ENCODE results near the gene MVB12B.

Gene MVB12B

GRCh38 chr9:126506361-126507317 is 180.0 kb downstream of the MVB12B start:
- DNase-seq (ENCODE audit: low read depth in 2 of 2) = no peak

GRCh38 chr9:126507318-126508109 is 180.9 kb downstream of the MVB12B start:
- DNase-seq (ENCODE audit: low read depth in 2 of 2) = no peak

- no peak for DNase-seq (ENCODE audit: low read depth in 2 of 2)
Observed at GRCh38 chr9:126508171-126508591, 181.6 kb downstream of the MVB12B start.

- no peak for DNase-seq (ENCODE audit: low read depth in 2 of 2)
Observed at GRCh38 chr9:126508928-126509327, 182.3 kb downstream of the MVB12B start.

- no peak for DNase-seq (ENCODE audit: low read depth in 2 of 2)
Observed at GRCh38 chr9:126509718-126510117, 183.1 kb downstream of the MVB12B start.

- DNase-seq (ENCODE audit: low read depth in 2 of 2) = no peak
Observed at GRCh38 chr9:126510564-126510963, 183.9 kb downstream of the MVB12B start.

GRCh38 chr9:126511411-126511810 is 184.8 kb downstream of the MVB12B start:
- no peak for DNase-seq (ENCODE audit: low read depth in 2 of 2)

- no peak for DNase-seq (ENCODE audit: low read depth in 2 of 2)
Observed at GRCh38 chr9:126513159-126514036, 186.8 kb downstream of the MVB12B start.

- peak; percentile 24 to 42 for DNase-seq (ENCODE audit: low read depth in 2 of 2)
Observed at GRCh38 chr9:126514037-126514821, 187.6 kb downstream of the MVB12B start.

GRCh38 chr9:126515001-126515872 is 188.6 kb downstream of the MVB12B start:
- no peak for DNase-seq (ENCODE audit: low read depth in 2 of 2)

- no peak for DNase-seq (ENCODE audit: low read depth in 2 of 2)
Observed at GRCh38 chr9:126515873-126516505, 189.4 kb downstream of the MVB12B start.

GRCh38 chr9:126516561-126516935 is 189.9 kb downstream of the MVB12B start:
- DNase-seq (ENCODE audit: low read depth in 2 of 2) = no peak

GRCh38 chr9:126516936-126517832 is 190.6 kb downstream of the MVB12B start:
- no peak for DNase-seq (ENCODE audit: low read depth in 2 of 2)

- DNase-seq (ENCODE audit: low read depth in 2 of 2) = no peak
Observed at GRCh38 chr9:126517833-126518356, 191.3 kb downstream of the MVB12B start.

- no peak for DNase-seq (ENCODE audit: low read depth in 2 of 2)
Observed at GRCh38 chr9:126518763-126519162, 192.1 kb downstream of the MVB12B start.

- DNase-seq (ENCODE audit: low read depth in 2 of 2) = no peak
Observed at GRCh38 chr9:126519660-126520420, 193.2 kb downstream of the MVB12B start.

GRCh38 chr9:126520453-126520852 is 193.8 kb downstream of the MVB12B start:
- no peak for DNase-seq (ENCODE audit: low read depth in 2 of 2)
